Esophagus (tissue), 2 donors: ENCODE measurements around the gene CUEDC1. TPM values are rescaled to one million over a fixed set of nuclear protein-coding genes. Genes with fewer than 3 reads are reported as not detected.

ENCODE experiments used
- H3K27ac ChIP-seq, 2 donors: one replicate each; pipeline ENCODE4 v1.5.1; 2013; ENCODE audit warnings: low read depth in 2 of 2, mild to moderate bottlenecking in 2 of 2, inconsistent platforms in 1 of 2, low read length in 1 of 2, moderate library complexity in 1 of 2
- H3K27me3 ChIP-seq, 2 donors: one replicate each; pipeline ENCODE4 v1.6.1; 2013; ENCODE audit warnings: low read length in 2 of 2, control low read depth in 1 of 2, mild to moderate bottlenecking in 1 of 2; ENCODE audit not compliant: insufficient read depth in 2 of 2, control insufficient read depth in 1 of 2
- H3K36me3 ChIP-seq, 2 donors: one replicate each; pipeline ENCODE4 v1.6.1; 2013; ENCODE audit warnings: low read length in 1 of 2; ENCODE audit not compliant: control insufficient read depth in 2 of 2, insufficient read depth in 2 of 2
- H3K4me1 ChIP-seq, 2 donors: one replicate each; pipeline ENCODE4 v1.6.1; 2013; ENCODE audit warnings: low read length in 1 of 2; ENCODE audit not compliant: control insufficient read depth in 2 of 2, insufficient read depth in 2 of 2
- H3K4me3 ChIP-seq, 2 donors: one replicate each; pipeline ENCODE4 v1.5.1; 2013; ENCODE audit warnings: low read length in 2 of 2, mild to moderate bottlenecking in 2 of 2, low read depth in 1 of 2, moderate library complexity in 1 of 2
- H3K9me3 ChIP-seq, 2 donors: one replicate each; pipeline ENCODE4 v1.6.1; 2013; ENCODE audit warnings: mild to moderate bottlenecking in 2 of 2, low read depth in 1 of 2, low read length in 1 of 2, moderate library complexity in 1 of 2; ENCODE audit not compliant: control insufficient read depth in 2 of 2, insufficient read depth in 1 of 2
- WGBS, 2 donors: extraction: QIAGEN DNeasy Blood & Tissue Kit; methylation state at CpG; one replicate each; pipeline ENCODE4 v1.1.7; 2013; 5-methylcytosine and 5-hydroxymethylcytosine counted together
- polyA plus RNA-seq, 2 donors: library from polyadenylated mRNA; stranded (reverse); fragments of 200-250 nt; gene quantifications; one replicate each; pipeline ENCODE4 v1.2.3, GENCODE V29; 2013
- donor health status: healthy with polysubstance abuse.
- donor health status: Bipolar disorder and iron deficiency.

CUEDC1 gene, protein sequence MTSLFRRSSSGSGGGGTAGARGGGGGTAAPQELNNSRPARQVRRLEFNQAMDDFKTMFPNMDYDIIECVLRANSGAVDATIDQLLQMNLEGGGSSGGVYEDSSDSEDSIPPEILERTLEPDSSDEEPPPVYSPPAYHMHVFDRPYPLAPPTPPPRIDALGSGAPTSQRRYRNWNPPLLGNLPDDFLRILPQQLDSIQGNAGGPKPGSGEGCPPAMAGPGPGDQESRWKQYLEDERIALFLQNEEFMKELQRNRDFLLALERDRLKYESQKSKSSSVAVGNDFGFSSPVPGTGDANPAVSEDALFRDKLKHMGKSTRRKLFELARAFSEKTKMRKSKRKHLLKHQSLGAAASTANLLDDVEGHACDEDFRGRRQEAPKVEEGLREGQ
- 10 to 100 TPM; 19.9 to 31.1 TPM for polyA plus RNA-seq

DNA sequence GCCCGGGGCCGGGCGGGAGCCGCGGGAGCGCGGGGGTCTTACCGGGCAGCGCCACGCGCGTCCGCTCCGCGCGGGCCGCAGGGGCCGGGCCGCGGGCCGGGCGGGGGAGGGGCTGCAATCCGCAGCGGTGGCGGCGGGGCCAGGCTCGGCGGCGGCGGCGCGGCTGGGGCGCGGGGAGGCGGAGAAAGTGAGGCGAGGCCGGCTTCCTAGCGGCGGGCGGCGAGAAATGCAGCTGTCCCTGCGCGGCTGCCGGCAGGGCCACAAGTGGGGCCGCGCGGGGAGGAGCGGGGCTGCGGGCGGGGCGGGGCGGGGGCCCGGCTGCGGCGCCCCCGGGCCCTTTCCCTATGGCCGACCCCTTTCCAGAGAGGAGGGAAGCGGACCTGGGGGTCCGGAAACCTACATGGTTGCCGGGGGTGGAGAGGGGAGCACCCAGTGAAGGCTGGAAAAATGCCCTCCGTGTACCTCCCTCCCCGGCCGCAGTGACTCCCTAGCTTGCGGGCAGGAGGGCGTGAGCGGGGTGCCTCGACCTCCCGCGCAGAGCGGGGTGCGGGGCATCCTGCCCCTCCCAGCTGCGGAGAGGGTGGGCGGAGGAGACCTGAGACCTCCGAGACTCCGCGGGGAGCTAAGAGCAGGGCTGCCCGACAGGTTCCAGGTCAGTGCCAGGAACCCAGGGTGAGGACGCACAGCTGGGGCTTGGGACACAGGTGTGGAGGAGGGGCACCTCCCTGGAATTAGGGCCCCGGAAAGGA lies at the start of gene CUEDC1:
CUEDC1 (minus strand) TSS at position 230 of the 749 bp plus-strand sequence. CDS start 69,848 bp downstream, outside the sequence.
- Histone ChIP-seq H3K9me3 (no peaks in the 10 kb centered on the region), H3K4me3 (peak within 1 kb of the TSS; percentile 66 to 70), H3K36me3 (no peaks in the 10 kb centered on the region), H3K4me1 (peaks cover 3 to 15% of the 10 kb centered on the region in 2 donors), H3K27me3 (no peaks in the 10 kb centered on the region), H3K27ac (peak within 1 kb of the TSS; percentile 93)
- 1% methylated on average over 38 to 79 of the region's 79 CpGs for WGBS, 2 donors

DNA sequence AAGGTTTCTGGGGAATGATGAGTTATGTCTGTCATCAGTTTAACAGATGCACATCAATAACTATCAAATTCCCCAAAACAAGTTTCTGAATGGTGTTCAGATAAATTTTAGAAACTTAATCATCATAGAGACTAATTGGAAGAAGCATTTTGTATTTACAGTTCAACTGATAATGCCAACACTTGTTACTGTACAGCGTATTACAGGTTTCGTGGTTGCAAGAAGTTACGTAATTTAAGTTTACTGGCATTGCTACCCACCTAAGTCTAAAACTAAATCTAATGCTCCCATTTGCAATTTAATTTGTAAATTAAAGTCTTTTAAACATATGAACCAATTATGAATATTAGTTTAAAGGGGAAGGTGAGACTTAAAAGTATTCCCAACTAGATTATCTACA lies 48.8 kb upstream of the CUEDC1 start:
- H3K9me3 ChIP-seq: no peaks in the 10 kb centered on the region
- no peak overlapping the region for H3K4me3 ChIP-seq
- peaks cover 0 to 2% of the 10 kb centered on the region in 2 donors for H3K4me1 ChIP-seq
- no peaks in the 10 kb centered on the region for H3K27me3 ChIP-seq
- peaks cover 0 to 3% of the 10 kb centered on the region in 2 donors for H3K36me3 ChIP-seq
- 59 to 62% methylated on average over 3 of the region's 3 CpGs for WGBS, 2 donors
- H3K27ac ChIP-seq: no peak overlapping the region

- Histone ChIP-seq H3K27me3 (no peaks in the 10 kb centered on the region), H3K27ac (no peak overlapping the region), H3K9me3 (no peaks in the 10 kb centered on the region), H3K36me3 (peaks cover 0 to 3% of the 10 kb centered on the region in 2 donors), H3K4me1 (peaks cover 0 to 2% of the 10 kb centered on the region in 2 donors), H3K4me3 (no peak overlapping the region)
- 88 to 91% methylated on average over 2 of the region's 2 CpGs for WGBS, 2 donors
Measured at GRCh38 chr17:58002973-58003372, 47.8 kb upstream of the CUEDC1 start.

- no peak overlapping the region for H3K4me3 ChIP-seq
- peaks cover 0 to 3% of the 10 kb centered on the region in 2 donors for H3K36me3 ChIP-seq
- WGBS, 2 donors: 61 to 72% methylated on average over 4 of the region's 4 CpGs
- no peaks in the 10 kb centered on the region for H3K27me3 ChIP-seq
- peaks cover 0 to 2% of the 10 kb centered on the region in 2 donors for H3K4me1 ChIP-seq
- no peaks in the 10 kb centered on the region for H3K9me3 ChIP-seq
- no peak overlapping the region for H3K27ac ChIP-seq
Measured at GRCh38 chr17:58002154-58002948, 47.1 kb upstream of the CUEDC1 start.

GRCh38 chr17:58001461-58002124 lies 46.4 kb upstream of the CUEDC1 start:
- Histone ChIP-seq H3K27ac (no peak overlapping the region), H3K27me3 (no peaks in the 10 kb centered on the region), H3K4me3 (no peak overlapping the region), H3K36me3 (peaks cover 0 to 3% of the 10 kb centered on the region in 2 donors), H3K9me3 (no peaks in the 10 kb centered on the region), H3K4me1 (peaks cover 0 to 2% of the 10 kb centered on the region in 2 donors)
- WGBS, 2 donors: 29 to 38% methylated on average over 1 of the region's 1 CpG

- no peaks in the 10 kb centered on the region for H3K9me3 ChIP-seq
- H3K4me1 ChIP-seq: peaks cover 0 to 2% of the 10 kb centered on the region in 2 donors
- H3K4me3 ChIP-seq: no peak overlapping the region
- no peak overlapping the region for H3K27ac ChIP-seq
- peaks cover 0 to 3% of the 10 kb centered on the region in 2 donors for H3K36me3 ChIP-seq
- 53 to 59% methylated on average over 1 of the region's 1 CpG for WGBS, 2 donors
- H3K27me3 ChIP-seq: no peaks in the 10 kb centered on the region
Measured at GRCh38 chr17:57999496-58000017, 44.3 kb upstream of the CUEDC1 start.

DNA sequence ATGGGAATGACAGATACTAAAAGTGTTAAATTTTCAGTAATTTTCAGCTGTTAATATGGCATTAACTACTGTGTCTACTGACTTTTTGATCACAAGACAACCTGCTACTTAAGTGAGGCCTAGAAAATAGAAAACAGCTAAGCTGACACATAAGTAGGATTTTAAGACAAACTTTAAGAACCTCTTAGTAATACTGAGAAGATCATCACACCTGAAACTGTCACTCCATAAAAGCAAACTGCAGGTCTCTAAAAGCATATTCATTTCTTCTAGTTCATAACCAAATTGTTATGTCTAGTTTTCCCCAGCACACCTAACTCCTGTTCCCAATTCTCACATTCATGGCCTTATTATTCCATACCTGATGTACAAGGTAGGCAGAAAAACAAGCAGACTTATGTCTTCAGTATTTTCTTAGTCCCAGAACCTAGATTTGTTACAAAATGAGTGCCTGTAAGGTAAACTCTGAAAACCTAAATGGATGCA lies 43.8 kb upstream of the CUEDC1 start:
- Histone ChIP-seq H3K36me3 (peaks cover 0 to 3% of the 10 kb centered on the region in 2 donors), H3K4me3 (no peak overlapping the region), H3K4me1 (peaks cover 0 to 2% of the 10 kb centered on the region in 2 donors), H3K27ac (no peak overlapping the region), H3K27me3 (no peaks in the 10 kb centered on the region), H3K9me3 (no peaks in the 10 kb centered on the region)

DNA sequence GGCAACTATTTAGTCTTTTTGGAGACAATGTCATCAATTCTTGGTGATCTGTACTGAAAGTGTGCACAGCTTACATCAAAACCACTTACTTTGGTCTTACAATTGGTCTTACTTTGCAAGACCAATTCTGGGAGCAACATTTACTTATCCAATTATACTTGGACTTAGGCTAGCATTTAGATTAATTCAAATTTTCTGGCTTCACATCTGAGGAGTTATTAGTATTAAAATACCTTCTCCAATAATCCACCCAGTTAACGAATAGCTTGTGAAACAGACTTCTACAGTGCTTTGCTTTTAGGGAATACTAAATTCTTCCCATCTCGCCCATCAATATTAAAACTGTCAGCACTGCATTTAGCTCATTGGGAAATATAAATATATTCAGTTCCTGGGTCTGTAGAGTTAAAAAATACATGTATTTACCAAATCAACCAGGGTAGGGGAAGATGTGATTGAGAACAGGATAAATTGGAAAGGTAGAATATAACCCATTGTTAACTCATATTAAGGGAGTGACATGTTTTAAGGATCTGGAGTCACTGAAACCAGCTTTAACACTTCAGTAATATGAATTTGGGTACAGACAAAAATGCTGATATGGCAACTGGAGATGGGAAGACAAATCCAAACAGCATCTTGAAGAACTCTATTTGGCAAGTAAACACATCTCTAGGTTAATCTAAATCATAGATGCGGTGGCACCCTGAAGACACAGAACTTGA lies 42.0 kb upstream of the CUEDC1 start:
- H3K27ac ChIP-seq: no peak overlapping the region
- no peaks in the 10 kb centered on the region for H3K36me3 ChIP-seq
- no peaks in the 10 kb centered on the region for H3K4me1 ChIP-seq
- no peaks in the 10 kb centered on the region for H3K9me3 ChIP-seq
- no peak overlapping the region for H3K4me3 ChIP-seq
- WGBS, 2 donors: 85% methylated on average over 3 of the region's 3 CpGs
- H3K27me3 ChIP-seq: no peaks in the 10 kb centered on the region
